Neural cell (in vitro differentiated cells): ENCODE results near the gene DENND11.

Experiments
- CTCF ChIP-seq: fragments of 450-650 bp; IDR thresholded peaks from 2 replicates; pipeline ENCODE4 v1.5.1; 2014; ENCODE audit warnings: antibody characterized with exemption, mild to moderate bottlenecking, moderate library complexity; ENCODE audit not compliant: poor library complexity, severe bottlenecking
- POLR2AphosphoS5 ChIP-seq: IDR thresholded peaks from 2 replicates; pipeline ENCODE4 v1.6.1; 2012
- REST ChIP-seq: IDR thresholded peaks from 2 replicates; pipeline ENCODE4 v1.6.1; 2012; ENCODE audit warnings: borderline replicate concordance
- TAF1 ChIP-seq: IDR thresholded peaks from 2 replicates; pipeline ENCODE4 v1.6.1; 2012; ENCODE audit warnings: low read depth

DNA sequence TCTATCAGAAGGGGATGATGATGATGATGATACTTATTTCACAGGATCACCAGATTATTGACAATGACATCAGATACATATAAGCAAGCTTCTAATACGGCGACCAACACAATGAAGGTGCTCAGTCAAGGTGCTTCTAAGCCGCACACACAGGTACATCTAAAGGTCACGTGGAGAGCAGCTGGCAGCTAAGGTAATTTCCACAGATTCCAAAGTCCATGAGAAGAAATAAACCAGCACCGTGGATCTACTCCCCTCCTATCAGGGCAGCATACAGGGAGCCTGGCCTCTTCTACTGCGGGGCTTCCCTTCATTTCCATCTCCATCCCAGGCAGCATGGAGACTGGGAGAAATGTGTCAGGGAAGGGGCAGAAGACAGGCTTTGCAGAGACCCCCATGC, 37.5 kb downstream of the DENND11 start:
- TF ChIP-seq CTCF (no peak), REST (no peak), POLR2AphosphoS5 (no peak), TAF1 (no peak)
